GM23248 (cell line): Measurements from ENCODE around the gene EGFL7.

Source experiments
- EZH2 ChIP-seq: fragments of 200-600 bp; sonication (generic); IDR thresholded peaks from 2 replicates; pipeline ENCODE4 v1.6.1; 2018; ENCODE audit warnings: antibody characterized with exemption, mild to moderate bottlenecking; ENCODE audit not compliant: insufficient read depth, poor library complexity, severe bottlenecking
- EZH2phosphoT487 ChIP-seq: fragments of 200-600 bp; sonication (generic); IDR thresholded peaks from 2 replicates; pipeline ENCODE4 v1.6.1; 2018; ENCODE audit warnings: antibody characterized with exemption, moderate library complexity, mild to moderate bottlenecking, low read depth; ENCODE audit not compliant: insufficient read depth

DNA sequence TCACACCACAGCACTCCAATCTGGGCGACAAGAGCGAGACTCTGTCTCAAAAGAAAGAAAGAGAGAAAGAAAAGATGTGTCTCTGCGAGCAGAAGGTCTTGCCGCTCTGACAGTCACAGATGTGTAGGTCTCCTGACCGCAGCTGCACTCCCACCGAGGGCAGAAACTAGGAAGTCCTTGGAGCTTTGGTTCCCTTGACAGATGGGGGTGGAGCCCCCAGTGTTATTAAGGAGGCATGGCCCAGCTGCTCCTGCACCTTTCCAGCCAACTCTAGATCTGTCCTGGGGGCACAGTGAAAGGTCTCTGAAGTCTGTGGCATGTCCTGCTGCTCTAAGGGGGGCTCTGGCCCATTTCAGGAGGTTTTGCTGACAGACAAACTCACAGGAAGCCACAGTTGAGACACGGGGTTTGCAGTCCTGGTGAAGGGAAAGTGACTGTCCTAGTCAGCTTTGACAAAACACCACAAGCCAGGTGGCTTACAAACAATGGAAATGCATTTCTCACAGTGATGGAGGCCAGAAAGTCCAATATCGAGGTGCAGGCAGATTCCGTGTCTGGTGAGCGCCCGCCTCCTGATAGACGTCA, 40.7 kb downstream of the EGFL7 start:
- TF ChIP-seq EZH2 (no peak), EZH2phosphoT487 (no peak)
